ENCODE results near the gene JADE2.

DNA sequence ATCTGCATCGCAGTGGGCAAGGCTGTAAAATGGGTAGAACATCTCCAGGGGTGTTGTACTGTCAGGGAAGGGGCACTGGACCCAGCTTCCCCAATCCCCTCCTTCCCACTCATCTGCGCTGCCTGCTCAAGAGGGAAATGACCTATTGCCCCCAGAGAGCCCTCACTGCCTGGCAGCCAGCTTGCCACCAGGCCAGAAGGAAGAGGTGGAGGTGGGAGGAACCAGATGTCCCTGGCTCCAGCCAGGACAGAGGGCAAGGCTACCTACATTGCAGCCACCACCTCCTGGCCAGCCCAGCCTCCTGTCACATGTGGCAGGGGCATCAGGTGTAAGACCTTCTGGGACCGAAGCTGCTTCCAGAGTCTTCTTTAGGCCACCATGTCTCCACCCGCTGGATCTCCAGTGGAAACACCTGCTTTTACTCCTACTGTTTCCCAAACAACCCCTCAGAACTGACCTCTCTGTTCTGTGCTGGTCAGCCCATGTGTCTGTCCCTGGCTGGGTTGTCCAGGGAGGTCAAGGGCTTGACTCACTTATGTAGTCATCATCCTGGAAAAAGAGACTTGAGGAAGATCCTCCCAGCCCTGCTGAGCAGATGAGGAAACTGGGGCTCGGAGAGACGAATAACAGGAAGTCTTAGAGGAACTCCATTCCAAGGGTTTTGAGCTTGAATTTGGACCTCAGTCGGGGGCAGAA, 42.3 kb downstream of the JADE2 start:
- TF ChIP-seq, protein P1, sequence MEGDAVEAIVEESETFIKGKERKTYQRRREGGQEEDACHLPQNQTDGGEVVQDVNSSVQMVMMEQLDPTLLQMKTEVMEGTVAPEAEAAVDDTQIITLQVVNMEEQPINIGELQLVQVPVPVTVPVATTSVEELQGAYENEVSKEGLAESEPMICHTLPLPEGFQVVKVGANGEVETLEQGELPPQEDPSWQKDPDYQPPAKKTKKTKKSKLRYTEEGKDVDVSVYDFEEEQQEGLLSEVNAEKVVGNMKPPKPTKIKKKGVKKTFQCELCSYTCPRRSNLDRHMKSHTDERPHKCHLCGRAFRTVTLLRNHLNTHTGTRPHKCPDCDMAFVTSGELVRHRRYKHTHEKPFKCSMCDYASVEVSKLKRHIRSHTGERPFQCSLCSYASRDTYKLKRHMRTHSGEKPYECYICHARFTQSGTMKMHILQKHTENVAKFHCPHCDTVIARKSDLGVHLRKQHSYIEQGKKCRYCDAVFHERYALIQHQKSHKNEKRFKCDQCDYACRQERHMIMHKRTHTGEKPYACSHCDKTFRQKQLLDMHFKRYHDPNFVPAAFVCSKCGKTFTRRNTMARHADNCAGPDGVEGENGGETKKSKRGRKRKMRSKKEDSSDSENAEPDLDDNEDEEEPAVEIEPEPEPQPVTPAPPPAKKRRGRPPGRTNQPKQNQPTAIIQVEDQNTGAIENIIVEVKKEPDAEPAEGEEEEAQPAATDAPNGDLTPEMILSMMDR (IDR thresholded peaks at IDR 0.05; ENCODE audit: low read depth, low read length, missing input control): no peak
- no peak for TF ChIP-seq EGR1 (IDR thresholded peaks at IDR 0.05; ENCODE audit: low read depth in 2 of 2)
- peak; percentile 2 to 7 for TF ChIP-seq RAD21 (IDR thresholded peaks at IDR 0.05)
- TF ChIP-seq SP1 (IDR thresholded peaks at IDR 0.05): no peak
- TF ChIP-seq HNF4A (conservative IDR thresholded peaks at IDR 0.05): peak; percentile 42 to 60
- no peak for TF ChIP-seq ATF3 (IDR thresholded peaks at IDR 0.05)
- TF ChIP-seq, protein P2, sequence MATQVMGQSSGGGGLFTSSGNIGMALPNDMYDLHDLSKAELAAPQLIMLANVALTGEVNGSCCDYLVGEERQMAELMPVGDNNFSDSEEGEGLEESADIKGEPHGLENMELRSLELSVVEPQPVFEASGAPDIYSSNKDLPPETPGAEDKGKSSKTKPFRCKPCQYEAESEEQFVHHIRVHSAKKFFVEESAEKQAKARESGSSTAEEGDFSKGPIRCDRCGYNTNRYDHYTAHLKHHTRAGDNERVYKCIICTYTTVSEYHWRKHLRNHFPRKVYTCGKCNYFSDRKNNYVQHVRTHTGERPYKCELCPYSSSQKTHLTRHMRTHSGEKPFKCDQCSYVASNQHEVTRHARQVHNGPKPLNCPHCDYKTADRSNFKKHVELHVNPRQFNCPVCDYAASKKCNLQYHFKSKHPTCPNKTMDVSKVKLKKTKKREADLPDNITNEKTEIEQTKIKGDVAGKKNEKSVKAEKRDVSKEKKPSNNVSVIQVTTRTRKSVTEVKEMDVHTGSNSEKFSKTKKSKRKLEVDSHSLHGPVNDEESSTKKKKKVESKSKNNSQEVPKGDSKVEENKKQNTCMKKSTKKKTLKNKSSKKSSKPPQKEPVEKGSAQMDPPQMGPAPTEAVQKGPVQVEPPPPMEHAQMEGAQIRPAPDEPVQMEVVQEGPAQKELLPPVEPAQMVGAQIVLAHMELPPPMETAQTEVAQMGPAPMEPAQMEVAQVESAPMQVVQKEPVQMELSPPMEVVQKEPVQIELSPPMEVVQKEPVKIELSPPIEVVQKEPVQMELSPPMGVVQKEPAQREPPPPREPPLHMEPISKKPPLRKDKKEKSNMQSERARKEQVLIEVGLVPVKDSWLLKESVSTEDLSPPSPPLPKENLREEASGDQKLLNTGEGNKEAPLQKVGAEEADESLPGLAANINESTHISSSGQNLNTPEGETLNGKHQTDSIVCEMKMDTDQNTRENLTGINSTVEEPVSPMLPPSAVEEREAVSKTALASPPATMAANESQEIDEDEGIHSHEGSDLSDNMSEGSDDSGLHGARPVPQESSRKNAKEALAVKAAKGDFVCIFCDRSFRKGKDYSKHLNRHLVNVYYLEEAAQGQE (IDR thresholded peaks at IDR 0.05): no peak
- no peak for TF ChIP-seq TAF1 (conservative IDR thresholded peaks at IDR 0.05)
- TF ChIP-seq GABPA (IDR thresholded peaks at IDR 0.05 in 1 of 2, conservative IDR thresholded peaks at IDR 0.05 in 1 of 2): no peak
- no peak for TF ChIP-seq MAX (IDR thresholded peaks at IDR 0.05)
- peak in 1 of 2 donors; percentile 16 for TF ChIP-seq JUND (IDR thresholded peaks at IDR 0.05)
- peak in 1 of 2 donors; percentile 55 for TF ChIP-seq RXRA (IDR thresholded peaks at IDR 0.05)
- TF ChIP-seq, protein P3, sequence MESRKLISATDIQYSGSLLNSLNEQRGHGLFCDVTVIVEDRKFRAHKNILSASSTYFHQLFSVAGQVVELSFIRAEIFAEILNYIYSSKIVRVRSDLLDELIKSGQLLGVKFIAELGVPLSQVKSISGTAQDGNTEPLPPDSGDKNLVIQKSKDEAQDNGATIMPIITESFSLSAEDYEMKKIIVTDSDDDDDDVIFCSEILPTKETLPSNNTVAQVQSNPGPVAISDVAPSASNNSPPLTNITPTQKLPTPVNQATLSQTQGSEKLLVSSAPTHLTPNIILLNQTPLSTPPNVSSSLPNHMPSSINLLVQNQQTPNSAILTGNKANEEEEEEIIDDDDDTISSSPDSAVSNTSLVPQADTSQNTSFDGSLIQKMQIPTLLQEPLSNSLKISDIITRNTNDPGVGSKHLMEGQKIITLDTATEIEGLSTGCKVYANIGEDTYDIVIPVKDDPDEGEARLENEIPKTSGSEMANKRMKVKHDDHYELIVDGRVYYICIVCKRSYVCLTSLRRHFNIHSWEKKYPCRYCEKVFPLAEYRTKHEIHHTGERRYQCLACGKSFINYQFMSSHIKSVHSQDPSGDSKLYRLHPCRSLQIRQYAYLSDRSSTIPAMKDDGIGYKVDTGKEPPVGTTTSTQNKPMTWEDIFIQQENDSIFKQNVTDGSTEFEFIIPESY (IDR thresholded peaks at IDR 0.05): no peak
- no peak for TF ChIP-seq YY1 (IDR thresholded peaks at IDR 0.05)

Measured in liver (tissue), 3 donors.